Measurements from ENCODE around the gene GP1BA. TPM values are rescaled to one million over a fixed set of nuclear protein-coding genes. Genes with fewer than 3 reads are reported as not detected.
"Not testable (repeated sequence)": the region's sequence is repeated elsewhere in the genome, so short reads cannot be mapped to it uniquely, and the experiment has no call there.

The GP1BA gene
- total RNA-seq, 1 experiment from 2014 or later: not detected

DNA sequence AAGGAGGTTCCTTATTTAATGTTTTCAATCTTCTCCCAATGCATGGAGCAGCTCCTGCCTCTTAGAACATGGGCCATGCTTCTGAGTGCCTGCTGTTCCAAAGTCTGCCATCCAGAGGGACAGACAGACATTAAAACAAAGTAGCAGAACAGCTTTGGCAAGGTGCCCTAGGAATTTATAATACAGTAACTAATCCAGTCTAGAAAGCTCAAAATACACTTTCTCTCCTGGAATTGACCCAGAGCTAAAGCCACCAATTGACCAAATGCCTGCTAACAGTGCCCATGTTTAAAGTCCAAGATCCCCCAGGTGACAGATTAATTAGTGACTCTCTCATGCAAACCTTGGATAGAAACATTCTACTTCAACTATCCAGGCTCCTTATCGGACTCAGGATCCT is 18.1 kb upstream of the GP1BA start:
- Mint-ChIP-seq H3K4me3 (no peak overlapping the region), H3K9me3 (no peaks in the 10 kb centered on the region), H3K4me1 (peaks cover 10% of the 10 kb centered on the region), H3K27me3 (ENCODE audit: low read depth) (no peaks in the 10 kb centered on the region; the same call in 1 of the 2 replicates), H3K27ac (no peak overlapping the region), H3K36me3 (no peaks in the 10 kb centered on the region)
- CTCF ChIA-PET: interaction anchor here (0.5 to 1.9 kb wide), 3 partner anchors 13 to 149 kb away, joined by 3 to 5 read pairs (median 4); partner anchors contain the start of gene SPAG7
- no peak for ATAC-seq
- no peak for DNase-seq (ENCODE audit: low spot score)
- POLR2A ChIA-PET: no interaction called here
- TF ChIP-seq ETV6 (CRISPR knock-in tag; IDR thresholded peaks at IDR 0.05) (no peak), NFATC4 (CRISPR knock-in tag; IDR thresholded peaks at IDR 0.05) (no peak), NR2C2 (CRISPR knock-in tag; IDR thresholded peaks at IDR 0.05) (no peak), ZNF138 (CRISPR knock-in tag; conservative IDR thresholded peaks at IDR 0.05) (no peak), ZNF317 (CRISPR knock-in tag; IDR thresholded peaks at IDR 0.05; ENCODE audit: borderline replicate concordance, low read depth) (no peak), ELF4 (CRISPR knock-in tag; IDR thresholded peaks at IDR 0.05; ENCODE audit: low read depth) (no peak), ZNF219 (CRISPR knock-in tag; IDR thresholded peaks at IDR 0.05; ENCODE audit: borderline replicate concordance) (no peak), EMX1 (CRISPR knock-in tag; IDR thresholded peaks at IDR 0.05) (no peak), TEAD1 (CRISPR knock-in tag; IDR thresholded peaks at IDR 0.05) (no peak), CREM (CRISPR knock-in tag; IDR thresholded peaks at IDR 0.05) (no peak)
- TF ChIP-seq, protein P1, sequence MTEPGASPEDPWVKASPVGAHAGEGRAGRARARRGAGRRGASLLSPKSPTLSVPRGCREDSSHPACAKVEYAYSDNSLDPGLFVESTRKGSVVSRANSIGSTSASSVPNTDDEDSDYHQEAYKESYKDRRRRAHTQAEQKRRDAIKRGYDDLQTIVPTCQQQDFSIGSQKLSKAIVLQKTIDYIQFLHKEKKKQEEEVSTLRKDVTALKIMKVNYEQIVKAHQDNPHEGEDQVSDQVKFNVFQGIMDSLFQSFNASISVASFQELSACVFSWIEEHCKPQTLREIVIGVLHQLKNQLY (CRISPR knock-in tag; IDR thresholded peaks at IDR 0.05): no peak
- TF ChIP-seq, protein P2, sequence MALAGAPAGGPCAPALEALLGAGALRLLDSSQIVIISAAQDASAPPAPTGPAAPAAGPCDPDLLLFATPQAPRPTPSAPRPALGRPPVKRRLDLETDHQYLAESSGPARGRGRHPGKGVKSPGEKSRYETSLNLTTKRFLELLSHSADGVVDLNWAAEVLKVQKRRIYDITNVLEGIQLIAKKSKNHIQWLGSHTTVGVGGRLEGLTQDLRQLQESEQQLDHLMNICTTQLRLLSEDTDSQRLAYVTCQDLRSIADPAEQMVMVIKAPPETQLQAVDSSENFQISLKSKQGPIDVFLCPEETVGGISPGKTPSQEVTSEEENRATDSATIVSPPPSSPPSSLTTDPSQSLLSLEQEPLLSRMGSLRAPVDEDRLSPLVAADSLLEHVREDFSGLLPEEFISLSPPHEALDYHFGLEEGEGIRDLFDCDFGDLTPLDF (CRISPR knock-in tag; IDR thresholded peaks at IDR 0.05): no peak
- TF ChIP-seq, protein P3, sequence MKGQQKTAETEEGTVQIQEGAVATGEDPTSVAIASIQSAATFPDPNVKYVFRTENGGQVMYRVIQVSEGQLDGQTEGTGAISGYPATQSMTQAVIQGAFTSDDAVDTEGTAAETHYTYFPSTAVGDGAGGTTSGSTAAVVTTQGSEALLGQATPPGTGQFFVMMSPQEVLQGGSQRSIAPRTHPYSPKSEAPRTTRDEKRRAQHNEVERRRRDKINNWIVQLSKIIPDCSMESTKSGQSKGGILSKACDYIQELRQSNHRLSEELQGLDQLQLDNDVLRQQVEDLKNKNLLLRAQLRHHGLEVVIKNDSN (CRISPR knock-in tag; IDR thresholded peaks at IDR 0.05): no peak

DNA sequence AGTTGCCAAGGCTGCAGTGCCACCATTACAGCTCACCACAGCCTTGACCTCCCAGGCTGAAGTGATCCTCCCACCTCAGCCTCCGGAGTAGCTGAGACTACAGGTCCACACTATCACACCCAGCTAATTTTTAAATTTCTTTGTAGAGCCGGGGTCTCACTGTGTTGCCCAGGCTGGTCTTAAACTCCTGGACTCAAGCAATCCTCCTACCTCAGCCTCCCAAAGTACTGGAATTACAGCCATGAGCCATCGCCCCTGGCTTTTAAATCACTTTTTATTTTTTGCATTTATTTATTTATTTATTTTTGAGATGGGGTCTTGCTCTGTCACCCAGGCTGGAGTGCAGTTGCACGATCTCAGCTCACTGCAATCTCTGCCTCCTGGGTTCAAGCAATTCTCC is 17.5 kb upstream of the GP1BA start:
- POLR2A ChIA-PET, H3K36me3 Mint-ChIP-seq: not testable (repeated sequence)
- CTCF ChIA-PET: interaction anchor here (0.5 kb wide), 1 partner anchor 149 kb away, joined by 3 read pairs; no protein-coding TSS in a partner anchor

DNA sequence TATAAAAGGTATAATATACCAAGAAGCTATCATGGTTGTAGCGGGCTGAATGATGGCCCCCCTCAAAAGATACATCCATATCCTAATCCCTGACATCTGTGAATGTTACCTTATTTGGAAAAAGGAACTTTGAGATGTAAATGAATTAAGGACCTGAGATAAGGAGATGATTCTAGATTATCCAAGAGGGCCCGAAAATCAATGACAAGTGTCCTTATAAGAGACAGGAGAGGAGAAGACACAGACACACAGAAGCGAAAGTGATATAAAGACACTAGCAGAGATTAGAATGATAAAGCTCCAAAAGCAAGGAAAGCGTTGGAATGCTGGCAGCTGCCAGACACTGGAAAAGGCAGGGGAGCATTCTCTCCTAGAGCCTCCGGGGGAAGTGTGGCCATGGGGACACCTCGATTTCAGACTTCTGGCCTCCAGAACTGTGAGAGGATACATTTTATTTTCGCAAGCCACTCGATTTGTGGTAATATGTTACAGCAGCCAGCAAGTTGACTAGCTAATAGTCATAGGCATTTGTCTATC is 12.5 kb upstream of the GP1BA start:
- DNase-seq (ENCODE audit: low spot score): no peak
- CTCF ChIA-PET: interaction anchor here (0.6 to 5.0 kb wide), 7 partner anchors 10 to 353 kb away, joined by 3 to 36 read pairs (median 4); partner anchors contain the start of gene ALOX15
- Mint-ChIP-seq H3K4me1 (peaks cover 7% of the 10 kb centered on the region), H3K9me3 (no peaks in the 10 kb centered on the region), H3K27ac (peak overlapping the region; percentile 15; the same call in 1 of the 2 replicates), H3K36me3 (no peaks in the 10 kb centered on the region), H3K4me3 (no peak overlapping the region), H3K27me3 (ENCODE audit: low read depth) (no peaks in the 10 kb centered on the region; the same call in 1 of the 2 replicates)
- TF ChIP-seq NFATC4 (CRISPR knock-in tag; IDR thresholded peaks at IDR 0.05): no peak
- peak; percentile 67 for ATAC-seq
- POLR2A ChIA-PET: interaction anchor here (1.1 to 2.2 kb wide), 2 partner anchors 11 to 28 kb away, joined by 3 to 12 read pairs; no protein-coding TSS in a partner anchor

More for the DNA sequence above, 17.5 kb upstream of the GP1BA start:
- not testable (repeated sequence) for H3K4me3 Mint-ChIP-seq; H3K27me3 Mint-ChIP-seq (ENCODE audit: low read depth); H3K9me3 Mint-ChIP-seq; H3K27ac Mint-ChIP-seq; DNase-seq (ENCODE audit: low spot score); ATAC-seq
- H3K4me1 Mint-ChIP-seq: peaks cover 12% of the 10 kb centered on the region

DNA sequence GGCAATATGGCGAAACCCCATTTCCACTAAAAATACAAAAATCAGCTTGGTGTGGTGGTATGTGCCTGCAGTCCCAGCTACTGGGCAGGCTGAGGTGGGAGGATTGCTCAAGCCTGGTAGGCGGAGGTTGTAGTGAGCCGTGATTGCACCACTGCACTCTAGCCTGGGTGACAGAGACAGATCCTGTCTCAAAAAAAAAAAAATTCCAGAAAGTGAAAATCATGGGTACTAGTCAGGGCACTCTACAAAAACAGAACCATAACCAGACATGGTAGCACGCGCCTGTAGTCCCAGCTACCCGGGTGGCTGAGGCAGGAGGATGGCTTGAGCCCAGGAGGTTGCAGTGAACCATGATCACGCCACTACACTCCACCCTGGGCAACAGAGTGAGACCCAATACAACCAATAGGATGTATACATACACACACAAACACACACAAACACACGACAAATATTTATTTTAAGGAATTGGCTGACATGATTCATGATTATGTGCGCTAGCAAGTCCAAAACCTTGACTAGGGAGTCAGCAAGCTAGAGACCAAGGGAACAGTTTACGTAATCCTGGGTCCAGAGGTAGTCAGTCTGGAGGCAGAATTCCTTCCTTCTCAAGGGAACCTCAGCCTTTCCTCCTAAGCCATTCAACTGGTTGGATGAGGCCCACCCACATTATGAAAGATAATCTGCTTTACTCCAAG is 11.6 kb upstream of the GP1BA start:
- POLR2A ChIA-PET: interaction anchor here (2.2 kb wide), 1 partner anchor 12 kb away, joined by 12 read pairs; no protein-coding TSS in a partner anchor
- peaks cover 7% of the 10 kb centered on the region for H3K4me1 Mint-ChIP-seq
- no peak overlapping the region for H3K4me3 Mint-ChIP-seq
- no peaks in the 10 kb centered on the region for H3K36me3 Mint-ChIP-seq
- CTCF ChIA-PET: interaction anchor here (1.0 to 5.0 kb wide), 2 partner anchors 11 to 354 kb away, joined by 3 to 36 read pairs; no protein-coding TSS in a partner anchor
- TF ChIP-seq ZNF121 (CRISPR knock-in tag; IDR thresholded peaks at IDR 0.05): peak; percentile 18; the same call in 1 of the 2 replicates
- TF ChIP-seq TCF7 (CRISPR knock-in tag; IDR thresholded peaks at IDR 0.05; ENCODE audit: low read depth): no peak
- ATAC-seq: no peak
- DNase-seq (ENCODE audit: low spot score): no peak
- H3K27ac Mint-ChIP-seq: no peak overlapping the region
- H3K27me3 Mint-ChIP-seq (ENCODE audit: low read depth): no peaks in the 10 kb centered on the region; the same call in 1 of the 2 replicates
- H3K9me3 Mint-ChIP-seq: no peaks in the 10 kb centered on the region
